Heart left ventricle (tissue), 16 donors: ENCODE measurements around the gene ATP5PD. TPM values are rescaled to one million over a fixed set of nuclear protein-coding genes. Genes with fewer than 3 reads are reported as not detected.

Source experiments
- ATAC-seq, 4 donors: fragments of 200-7000 bp; cut with Tn5 transposase; one replicate each; pipeline ENCODE4 v1.9.1; 2020 to 2022; ENCODE audit warnings: moderate library complexity in 4 of 4, mild to moderate bottlenecking in 3 of 4, moderate number of reproducible peaks in 1 of 4
- DNase-seq, 5 donors: peaks; one replicate each; pipeline ENCODE4 v3.0.0-alpha.2; 2020
- H3K27ac ChIP-seq, 12 donors: fragments of 200-600 bp; sonication (generic) in 4 of 12; one replicate each; pipeline versions ENCODE4 v1.5.0 to v1.8.0; 2016 to 2022; ENCODE audit warnings: mild to moderate bottlenecking in 2 of 12
- H3K27me3 ChIP-seq, 9 donors: fragments of 200-600 bp; sonication (generic) in 2 of 9; one replicate each; pipeline versions ENCODE4 v1.5.1 to v1.8.0; 2016 to 2022; ENCODE audit warnings: mild to moderate bottlenecking in 3 of 9
- H3K36me3 ChIP-seq, 9 donors: fragments of 200-600 bp; sonication (generic) in 2 of 9; one replicate each; pipeline versions ENCODE4 v1.5.0 to v1.8.0; 2018 to 2022; ENCODE audit warnings: mild to moderate bottlenecking in 2 of 9
- H3K4me1 ChIP-seq, 12 donors: fragments of 200-600 bp; sonication (generic) in 4 of 12; one replicate each; pipeline versions ENCODE4 v1.5.0 to v1.8.0; 2016 to 2022; ENCODE audit warnings: mild to moderate bottlenecking in 3 of 12
- H3K4me3 ChIP-seq, 12 donors: fragments of 200-600 bp; sonication (generic) in 4 of 12; one replicate each; pipeline versions ENCODE4 v1.5.0 to v1.8.0; 2017 to 2022; ENCODE audit warnings: mild to moderate bottlenecking in 9 of 12, moderate library complexity in 4 of 12
- H3K9me3 ChIP-seq, 12 donors: fragments of 200-600 bp; sonication (generic) in 4 of 12; one replicate each; pipeline versions ENCODE4 v1.5.0 to v1.8.0; 2016 to 2022; ENCODE audit warnings: mild to moderate bottlenecking in 1 of 12
- POLR2A ChIP-seq, 2 donors: fragments of 450-650 bp; IDR thresholded peaks; one replicate each; pipeline ENCODE4 v1.6.1; 2017; ENCODE audit warnings: antibody characterized with exemption in 2 of 2, mild to moderate bottlenecking in 2 of 2, moderate library complexity in 2 of 2
- WGBS, 4 donors: extraction: QIAGEN DNeasy Blood & Tissue Kit in 2 of 4; methylation state at CpG; one replicate each; pipeline versions ENCODE4 v1.1.5 to v1.1.7; 2013 to 2018; 5-methylcytosine and 5-hydroxymethylcytosine counted together
- intact Hi-C, 10 donors: fragments of 100-400 bp; cut with DNase I; formaldehyde crosslinking; loops; one replicate each; pipeline versions ENCODE4 v1.11.1 to v1.14.2; 2022
- polyA plus RNA-seq, 2 donors: library from polyadenylated mRNA; stranded (reverse); fragments of 200-250 nt; gene quantifications; one replicate each; pipeline ENCODE4 v1.2.3, GENCODE V29; 2013
- total RNA-seq, 9 donors: library from RNA; depleted of rRNA in 2 of 9; stranded (reverse); fragments of >200 nt in 2 of 9; fragmentation: NEBNext Ultra II Directional in 3 of 9; extraction: Animal tissue kit (Norgen Biotek cat#: 25700) in 3 of 9; gene quantifications; one replicate each; pipeline versions ENCODE4 v1.1.0 to v1.2.4, GENCODE V29; 2016 to 2023
- TF ChIP-seq, protein P1 (sequence below), 12 donors: fragments of 200-600 bp; sonication (generic) in 4 of 12; IDR thresholded peaks; one replicate each; pipeline versions ENCODE4 v1.5.0 to v1.8.0; 2018 to 2022; ENCODE audit warnings: antibody characterized with exemption in 12 of 12, mild to moderate bottlenecking in 5 of 12
- donor health status: ischemic (EF 13 %, LVEDD 7.1; RV severe dilation, severe dysfunction).
- donor health status: healthy with polysubstance abuse.
- donor health status: DM: no; HTN: yes; CAD: no.
- donor health status: DM: no; HTN: no; CAD: no.
- donor health status: ischemic (EF 25% LVEDD 6.9; RV normal size, moderate dysfunction).
- donor health status: ischemic (EF 25% LVEDD 5.7; RV mildly dilated, moderate dysfunction).
- donor health status: healthy.
- donor health status: DM: yes; HTN: yes; CAD: no.
- donor health status: ischemic (EF 35%, LVEDD 5.7; RV mildly dilated, moderate dysfunction).
- donor health status: nonischemic (EF 11% LVEDD 7.7; RV severe dilation, severe dysfunction).
- donor health status: DM: yes; HTN: yes; CAD: no.
- donor health status: PGD.
- donor health status: ischemic (EF 29% LVEDD 5.4; RV normal size, mild dysfunction).
- donor health status: nonischemic (EF 23%, LVEDD 6.1; RV moderate dilation, normal function).

Gene ATP5PD
- total and polyA plus RNA-seq, 11 donors: 597 to 2,623 (median 875) TPM

DNA sequence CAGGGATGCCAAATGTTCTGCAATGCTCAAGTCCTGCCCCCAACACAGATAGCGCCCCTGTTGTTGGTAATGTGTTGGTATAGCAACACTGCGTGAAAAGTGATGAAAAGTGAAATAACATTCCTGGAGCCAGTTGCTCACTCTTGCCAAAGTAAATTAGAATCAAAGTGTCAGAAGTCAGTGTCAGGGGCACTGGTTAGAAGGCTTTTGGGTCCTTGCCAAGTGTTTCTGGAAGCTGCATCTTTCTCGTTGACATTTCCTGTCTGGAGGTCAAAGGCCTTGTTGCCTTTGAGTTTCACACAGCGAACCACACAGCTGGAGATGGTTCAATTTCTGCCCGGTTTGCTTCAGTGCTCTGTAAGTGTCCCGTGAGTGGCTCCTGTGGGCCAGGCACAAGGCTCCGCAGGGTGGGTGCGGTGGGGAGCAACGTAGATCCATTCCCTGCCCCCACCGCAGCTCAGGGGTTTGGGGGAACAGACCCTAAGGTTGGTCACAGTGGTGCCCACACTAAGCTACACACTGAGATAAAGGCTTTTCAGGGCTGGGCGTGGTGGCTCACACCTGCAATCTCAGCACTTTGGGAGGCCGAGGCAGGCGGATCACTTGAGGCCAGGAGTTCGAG is 37.4 kb upstream of the ATP5PD start:
- whole genome bisulfite sequencing, 4 donors: 54 to 67% (median 59%) methylated on average over 14 of the region's 14 CpGs
- DNase-seq (no peak), ATAC-seq (no peak)
- Histone ChIP-seq H3K27me3 (no peaks in the 10 kb centered on the region), H3K36me3 (no peaks in the 10 kb centered on the region), H3K27ac (peak overlapping the region in 1 of 12 donors; percentile 14), H3K4me3 (no peak overlapping the region), H3K9me3 (no peaks in the 10 kb centered on the region), H3K4me1 (peaks cover 0 to 38% (median 23%) of the 10 kb centered on the region in 12 donors)
- intact Hi-C loops: no loop called here
- TF ChIP-seq, protein P1, sequence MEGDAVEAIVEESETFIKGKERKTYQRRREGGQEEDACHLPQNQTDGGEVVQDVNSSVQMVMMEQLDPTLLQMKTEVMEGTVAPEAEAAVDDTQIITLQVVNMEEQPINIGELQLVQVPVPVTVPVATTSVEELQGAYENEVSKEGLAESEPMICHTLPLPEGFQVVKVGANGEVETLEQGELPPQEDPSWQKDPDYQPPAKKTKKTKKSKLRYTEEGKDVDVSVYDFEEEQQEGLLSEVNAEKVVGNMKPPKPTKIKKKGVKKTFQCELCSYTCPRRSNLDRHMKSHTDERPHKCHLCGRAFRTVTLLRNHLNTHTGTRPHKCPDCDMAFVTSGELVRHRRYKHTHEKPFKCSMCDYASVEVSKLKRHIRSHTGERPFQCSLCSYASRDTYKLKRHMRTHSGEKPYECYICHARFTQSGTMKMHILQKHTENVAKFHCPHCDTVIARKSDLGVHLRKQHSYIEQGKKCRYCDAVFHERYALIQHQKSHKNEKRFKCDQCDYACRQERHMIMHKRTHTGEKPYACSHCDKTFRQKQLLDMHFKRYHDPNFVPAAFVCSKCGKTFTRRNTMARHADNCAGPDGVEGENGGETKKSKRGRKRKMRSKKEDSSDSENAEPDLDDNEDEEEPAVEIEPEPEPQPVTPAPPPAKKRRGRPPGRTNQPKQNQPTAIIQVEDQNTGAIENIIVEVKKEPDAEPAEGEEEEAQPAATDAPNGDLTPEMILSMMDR (IDR thresholded peaks at IDR 0.05): no peak
- no peak for TF ChIP-seq POLR2A (IDR thresholded peaks at IDR 0.05)

DNA sequence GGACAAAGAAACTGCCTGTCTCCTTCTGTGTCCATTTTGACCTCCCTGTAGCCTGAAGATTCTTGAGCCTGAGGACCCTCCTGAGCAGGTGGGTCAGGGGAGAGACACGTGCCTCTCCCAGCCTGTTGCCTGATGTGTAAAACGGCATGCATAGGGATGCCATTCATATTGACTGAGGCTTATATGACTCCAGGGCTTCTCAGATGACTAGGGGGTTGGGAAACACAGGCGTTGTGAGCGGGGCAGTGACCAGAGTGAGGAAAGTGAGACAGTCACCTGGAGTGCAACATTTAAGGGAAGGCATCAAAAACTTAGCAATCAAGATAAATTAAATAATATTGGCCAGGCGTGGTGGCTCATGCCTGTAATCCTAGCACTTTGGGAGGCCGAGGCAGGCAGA is 35.9 kb upstream of the ATP5PD start:
- intact Hi-C loops: no loop called here
- no peak overlapping the region for H3K4me3 ChIP-seq

DNA sequence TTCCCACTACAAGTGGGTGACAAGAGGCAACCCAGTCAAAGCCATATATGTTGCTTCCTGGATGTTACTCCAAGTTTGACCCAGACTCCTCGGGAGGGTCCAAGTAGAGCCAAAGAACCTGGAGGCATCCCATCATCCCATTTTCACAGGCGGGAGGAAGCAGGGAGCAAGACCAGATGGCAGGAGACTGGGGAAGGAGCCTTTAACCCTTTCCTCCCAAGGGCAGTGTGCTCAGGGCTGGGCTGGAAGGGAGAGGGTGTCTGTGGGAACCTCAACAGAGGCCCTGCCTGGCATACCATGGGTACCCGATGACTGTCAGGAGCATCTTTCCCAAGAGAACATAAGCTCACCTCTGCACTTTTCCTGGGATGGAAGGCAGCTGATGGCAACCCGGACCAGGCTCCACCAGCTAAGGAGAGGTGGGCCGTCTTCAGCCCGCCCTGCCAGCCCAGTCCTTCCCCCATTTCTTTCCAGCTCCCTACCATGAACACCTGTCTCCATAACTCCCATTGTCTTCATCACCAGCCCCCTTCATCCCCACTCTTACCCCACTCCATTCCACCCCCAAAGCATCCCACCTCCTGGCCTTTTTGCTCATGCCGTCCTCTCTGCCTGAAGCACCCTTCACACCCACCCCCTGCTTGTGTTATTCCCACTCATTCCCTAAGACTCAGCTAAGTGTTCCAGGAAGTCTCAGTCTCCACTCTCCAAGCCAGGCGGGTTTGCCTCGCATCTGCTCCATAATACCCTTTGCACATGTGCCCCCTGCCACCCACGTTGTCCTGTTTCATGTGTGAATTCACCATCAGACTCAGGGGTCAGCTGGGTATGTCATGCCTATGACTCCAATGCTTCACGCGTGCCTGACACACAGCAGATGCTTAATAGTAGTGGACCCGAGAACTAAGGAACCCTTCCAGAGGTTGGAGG is 35.1 kb upstream of the ATP5PD start:
- H3K4me1 ChIP-seq: peaks cover 0 to 43% (median 20%) of the 10 kb centered on the region in 12 donors
- TF ChIP-seq, protein P1 (IDR thresholded peaks at IDR 0.05): no peak
- no peak for TF ChIP-seq POLR2A (IDR thresholded peaks at IDR 0.05)
- H3K36me3 ChIP-seq: no peaks in the 10 kb centered on the region
- no peak overlapping the region for H3K4me3 ChIP-seq
- intact Hi-C loops: no loop called here
- no peak overlapping the region for H3K27ac ChIP-seq
- WGBS, 4 donors: 83 to 88% (median 84%) methylated on average over 12 to 13 of the region's 13 CpGs
- ATAC-seq (no peak), DNase-seq (no peak)
- H3K9me3 ChIP-seq: no peaks in the 10 kb centered on the region
- H3K27me3 ChIP-seq: no peaks in the 10 kb centered on the region

More for the DNA sequence above, 35.9 kb upstream of the ATP5PD start:
- peaks cover 0 to 42% (median 20%) of the 10 kb centered on the region in 12 donors for H3K4me1 ChIP-seq
- WGBS, 4 donors: 84 to 91% (median 87%) methylated on average over 6 of the region's 6 CpGs
- no peak for TF ChIP-seq POLR2A (IDR thresholded peaks at IDR 0.05)
- TF ChIP-seq, protein P1 (IDR thresholded peaks at IDR 0.05): no peak
- no peaks in the 10 kb centered on the region for H3K9me3 ChIP-seq
- no peaks in the 10 kb centered on the region for H3K36me3 ChIP-seq
- no peak overlapping the region for H3K27ac ChIP-seq
- ATAC-seq (no peak), DNase-seq (no peak)
- no peaks in the 10 kb centered on the region for H3K27me3 ChIP-seq

DNA sequence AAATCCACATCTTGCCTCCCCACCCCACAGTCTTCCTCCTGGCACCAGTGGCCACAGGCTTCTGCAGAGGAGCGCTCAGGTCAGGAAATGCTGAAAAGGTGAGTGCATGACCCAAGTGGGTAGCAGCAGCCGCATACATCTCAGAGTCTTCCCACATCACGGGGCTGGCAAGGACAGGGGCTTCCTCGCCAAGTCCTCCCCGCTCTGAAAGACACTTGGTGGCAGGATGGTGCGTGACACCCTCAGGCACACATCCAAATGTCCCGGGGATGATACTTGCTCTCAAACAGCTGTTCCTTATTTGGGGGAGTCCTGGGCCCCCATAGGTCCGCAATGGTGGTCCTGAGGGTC is 32.2 kb upstream of the ATP5PD start:
- no peak for DNase-seq
- Histone ChIP-seq H3K4me1 (peaks cover 0 to 43% (median 21%) of the 10 kb centered on the region in 12 donors), H3K36me3 (no peaks in the 10 kb centered on the region), H3K27ac (peak overlapping the region in 4 of 12 donors; percentile 79 to 93 (median 87)), H3K27me3 (no peaks in the 10 kb centered on the region), H3K9me3 (no peaks in the 10 kb centered on the region), H3K4me3 (no peak overlapping the region)
- TF ChIP-seq, protein P1 (IDR thresholded peaks at IDR 0.05): no peak
- TF ChIP-seq POLR2A (IDR thresholded peaks at IDR 0.05): no peak
- no peak for ATAC-seq
- WGBS, 4 donors: 70 to 88% (median 73%) methylated on average over 5 to 8 of the region's 8 CpGs
- intact Hi-C loops: loop anchor here in 1 of 10 donors (5.0 kb wide), 1 partner anchor 33 kb away; no protein-coding TSS in a partner anchor
